Non-pigmented ciliary epithelial cell (primary cell): ENCODE results near the gene CEP112.
A peak's percentile ranks its signal among the peaks of the same experiment; 100 is the strongest.

Experiments
- DNase-seq: peaks from one replicate; pipeline ENCODE4 v3.0.0-alpha.2; 2010; ENCODE audit warnings: low read depth

CEP112 gene

DNA sequence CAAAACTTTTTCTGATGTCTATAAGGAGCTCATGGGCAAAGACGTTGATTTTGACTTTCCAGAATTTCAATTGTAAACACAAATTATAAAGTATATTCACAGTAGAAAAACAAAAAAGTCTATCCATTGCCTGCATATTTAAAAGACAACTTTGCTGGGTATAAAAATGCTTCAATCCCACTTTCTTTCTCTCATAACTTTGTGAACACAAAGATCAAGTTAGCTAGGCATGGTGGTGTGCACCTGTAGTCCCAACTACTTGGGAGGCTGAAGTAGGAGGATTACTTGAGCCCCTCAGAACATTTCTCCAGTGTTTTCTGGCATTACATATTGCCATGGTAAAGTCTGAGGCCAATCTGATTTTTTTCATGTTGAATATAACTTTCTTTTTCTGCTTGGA lies 547.4 kb downstream of the CEP112 start:
- no peak for DNase-seq

DNA sequence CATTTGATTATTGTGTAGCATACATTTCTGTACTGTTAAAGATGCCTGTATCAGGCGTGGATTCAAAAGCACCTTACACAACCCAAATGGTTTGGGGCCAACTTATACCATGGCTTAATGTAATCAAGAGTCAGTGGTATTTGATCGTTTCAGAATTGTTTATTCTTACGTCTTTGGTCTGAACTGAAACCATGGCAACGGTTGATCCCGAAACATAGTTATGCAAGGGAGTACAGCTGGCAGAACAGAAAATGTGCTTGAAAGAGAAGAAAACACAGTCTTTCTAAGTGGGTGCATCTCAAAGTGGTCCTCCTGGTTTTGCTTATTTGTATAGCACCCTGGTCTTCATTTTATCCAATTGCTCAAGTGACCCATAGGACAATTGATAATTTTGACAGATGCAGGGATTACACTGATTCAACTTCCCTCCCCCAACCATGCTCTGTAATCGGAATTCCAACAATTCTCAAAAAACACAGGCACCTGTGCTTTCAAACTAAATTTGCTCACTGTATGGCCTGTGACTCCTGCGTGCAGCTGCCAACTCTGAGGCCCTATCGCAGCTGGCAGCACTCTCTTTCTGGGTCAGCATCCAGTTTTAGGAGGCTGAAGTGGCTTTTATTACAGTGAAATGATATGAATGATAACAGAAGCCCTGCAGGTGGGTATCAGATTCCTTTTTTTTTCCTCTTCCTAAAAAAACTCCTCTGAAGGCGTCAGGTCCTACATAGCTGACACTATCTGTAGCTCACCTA lies 553.5 kb downstream of the CEP112 start:
- no peak for DNase-seq

DNA sequence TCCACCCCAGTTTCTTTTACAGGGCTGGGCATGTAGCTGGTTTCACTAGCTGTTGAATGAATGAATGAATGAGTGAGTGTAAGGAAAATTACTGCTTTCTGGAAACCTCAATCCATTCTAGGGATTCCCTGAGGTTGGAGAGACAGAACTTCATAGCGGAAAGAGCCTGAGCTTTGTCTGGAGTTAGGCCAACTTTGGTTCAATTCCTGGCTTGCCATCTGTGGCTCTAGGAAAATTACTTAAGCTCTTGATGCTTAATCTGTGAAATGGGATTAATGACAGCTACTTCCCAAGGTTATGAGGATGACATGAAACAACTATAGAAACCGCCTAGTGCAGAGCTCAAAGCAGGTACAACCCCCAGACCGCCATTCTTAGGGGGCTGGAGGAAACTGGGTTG lies 554.1 kb downstream of the CEP112 start:
- no peak for DNase-seq

DNA sequence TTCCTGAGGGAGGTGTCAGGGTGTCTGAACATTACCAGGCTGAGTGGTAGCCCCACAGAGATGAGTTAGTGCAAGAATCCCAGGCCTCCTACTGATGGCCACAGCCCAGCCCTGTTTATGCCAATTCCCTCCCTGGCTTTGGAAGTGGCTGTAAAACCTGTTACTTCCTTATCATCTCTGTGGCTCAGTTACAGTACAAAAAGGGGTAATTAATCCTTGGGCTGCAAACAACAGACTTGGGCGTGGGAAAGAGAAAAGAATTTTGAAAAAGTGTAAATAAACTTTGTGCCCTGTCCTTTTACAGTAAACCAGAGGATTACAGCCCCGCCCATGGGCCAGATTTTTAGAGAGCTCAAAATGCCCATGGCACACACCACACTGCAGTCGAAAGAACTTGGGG lies 557.4 kb downstream of the CEP112 start:
- DNase-seq, result no peak

DNA sequence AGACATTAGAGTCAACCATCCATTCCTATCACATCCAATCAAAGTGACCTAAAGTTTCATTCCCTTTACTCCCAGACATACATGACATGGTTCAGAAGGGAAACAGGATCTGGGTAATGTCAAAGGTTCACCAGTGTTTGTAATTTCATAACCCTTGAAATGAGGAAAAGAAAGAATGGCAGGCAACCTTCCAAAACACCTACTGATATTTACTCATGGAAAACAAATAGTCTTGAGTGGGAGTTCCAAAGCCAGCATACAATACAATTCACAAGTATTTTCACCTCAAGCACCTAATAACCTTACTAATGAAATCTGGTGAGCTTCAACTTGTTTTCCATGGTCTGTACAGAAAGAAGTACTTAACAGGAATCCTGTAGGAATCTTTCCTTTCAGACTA lies 557.9 kb downstream of the CEP112 start:
- DNase-seq, result no peak

DNA sequence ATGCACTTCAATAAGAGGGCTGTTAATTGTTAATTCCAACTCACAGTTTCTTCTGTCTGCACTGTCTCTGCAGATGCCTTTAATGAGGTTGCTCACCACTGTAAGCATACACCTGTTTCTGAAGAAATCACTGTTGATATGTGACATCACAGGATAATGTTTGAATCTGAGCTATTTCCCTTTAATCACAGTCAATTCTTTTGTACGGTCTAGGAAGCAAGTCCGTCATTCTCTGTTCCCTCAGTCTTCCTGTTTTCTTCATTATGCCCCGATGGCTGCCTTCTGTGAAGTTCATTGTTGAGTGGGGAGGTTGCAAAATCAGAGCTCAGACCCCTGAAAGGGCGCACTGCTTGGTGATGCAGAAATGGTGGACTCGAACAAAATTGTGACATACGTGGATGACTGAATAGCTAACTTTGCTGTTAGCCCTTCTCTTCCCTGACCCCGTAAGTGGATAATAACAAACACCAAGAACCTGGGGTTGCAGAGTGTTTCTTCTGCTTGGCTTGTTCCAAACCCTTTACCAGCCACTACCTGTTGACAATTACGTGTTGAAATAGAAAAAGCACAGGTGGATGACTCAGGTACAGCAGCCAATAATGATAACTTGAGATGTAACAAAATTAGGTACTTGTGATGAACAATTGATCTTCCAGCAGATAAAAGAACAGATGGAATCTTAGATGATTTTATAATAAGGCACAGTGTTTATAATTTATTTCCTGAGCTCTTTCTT lies 558.6 kb downstream of the CEP112 start:
- DNase-seq, result no peak

DNA sequence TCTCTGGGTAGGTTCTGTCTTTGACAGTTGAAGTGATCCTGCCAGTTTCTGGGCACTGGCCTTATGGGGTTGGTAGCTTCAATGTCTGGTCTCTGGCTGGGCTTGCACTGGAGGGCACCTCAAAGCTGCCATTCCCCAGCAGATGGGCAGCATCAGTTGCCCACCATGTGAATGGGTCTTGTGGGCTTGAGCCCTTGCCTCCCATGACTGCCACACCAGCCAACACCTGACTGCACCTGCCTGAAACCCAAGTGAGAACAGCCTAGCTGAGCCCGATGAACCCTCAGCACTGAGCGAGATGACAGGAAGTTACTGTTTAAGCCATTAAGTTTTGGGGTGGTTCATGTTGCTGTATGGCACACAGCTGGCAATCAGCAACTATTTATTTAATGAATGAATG lies 561.4 kb downstream of the CEP112 start:
- no peak for DNase-seq

DNA sequence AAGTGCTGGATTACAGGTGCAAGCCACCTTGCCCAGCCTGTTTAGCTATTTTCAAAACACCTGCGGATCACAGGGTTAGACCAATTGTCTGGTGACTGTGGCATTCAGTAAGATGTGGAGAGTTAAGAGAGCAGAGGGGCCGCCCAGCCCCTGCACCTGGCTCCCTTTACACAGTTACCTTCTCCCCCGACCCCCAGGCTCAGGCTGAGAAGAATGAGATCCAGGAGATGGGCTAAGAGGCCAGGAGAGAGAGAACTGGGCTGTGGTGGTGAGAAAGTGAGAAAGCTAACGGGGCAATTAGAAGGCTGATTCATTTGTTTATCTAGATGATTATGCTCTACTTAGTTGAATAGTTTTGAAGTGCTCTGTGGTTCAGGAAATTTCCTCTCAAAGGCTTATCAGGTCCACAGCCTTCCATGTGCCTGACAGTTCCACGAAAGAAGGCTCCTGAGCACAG lies 562.7 kb downstream of the CEP112 start:
- no peak for DNase-seq

DNA sequence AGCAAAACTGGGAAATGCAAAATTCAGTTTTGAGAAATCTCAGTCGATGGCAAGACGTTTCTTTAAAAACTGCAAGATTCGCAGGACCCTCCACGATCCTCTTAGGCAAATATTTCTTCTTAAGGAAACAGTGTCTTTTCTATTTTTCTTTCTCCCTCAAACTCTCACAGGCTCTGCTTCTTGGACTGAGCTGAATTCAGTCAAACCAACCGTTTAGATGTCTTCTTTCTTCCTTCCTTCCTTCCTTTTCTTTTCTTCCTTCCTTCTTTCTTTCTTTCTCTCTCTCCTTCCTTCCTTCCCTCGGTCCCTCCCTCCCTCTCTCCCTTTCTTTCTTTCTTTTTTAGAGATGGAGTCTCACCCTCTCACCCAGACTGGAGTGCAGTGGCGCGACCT lies 563.3 kb downstream of the CEP112 start:
- DNase-seq, result no peak

DNA sequence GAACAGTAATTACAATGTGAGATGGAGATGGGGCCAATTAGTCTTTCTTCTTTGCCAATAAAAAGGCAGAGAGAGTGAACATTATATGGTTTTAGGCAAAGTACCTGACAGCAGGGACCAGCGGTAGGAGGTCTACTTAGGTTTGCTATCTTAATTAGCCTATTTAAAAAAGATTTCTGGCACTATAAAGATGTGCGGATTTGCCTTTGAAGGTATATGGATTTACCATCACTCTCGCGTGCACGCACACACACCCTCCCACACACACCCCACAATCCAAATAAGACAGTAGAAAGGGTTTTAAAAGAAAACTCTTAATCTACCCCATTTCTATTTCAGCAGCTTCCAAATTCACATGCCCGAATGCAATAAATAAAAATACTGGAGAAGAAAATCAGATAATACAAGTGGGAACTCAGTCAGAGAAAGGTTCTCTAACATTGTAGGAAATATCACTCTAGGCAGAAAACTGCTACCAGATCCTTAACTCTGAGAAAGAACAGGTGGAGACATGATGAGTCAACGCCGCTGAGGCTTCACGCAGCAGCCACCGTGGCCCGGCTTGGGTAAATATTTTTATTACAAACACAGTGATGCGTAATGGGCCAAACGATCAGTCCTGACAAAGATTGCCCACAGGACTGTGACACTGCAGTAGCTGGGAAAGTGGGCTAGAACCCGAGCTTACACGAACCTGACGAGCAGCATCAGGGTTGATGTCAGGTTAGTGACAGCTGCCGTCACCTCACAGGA lies 563.9 kb downstream of the CEP112 start:
- DNase-seq, result peak; percentile 55

DNA sequence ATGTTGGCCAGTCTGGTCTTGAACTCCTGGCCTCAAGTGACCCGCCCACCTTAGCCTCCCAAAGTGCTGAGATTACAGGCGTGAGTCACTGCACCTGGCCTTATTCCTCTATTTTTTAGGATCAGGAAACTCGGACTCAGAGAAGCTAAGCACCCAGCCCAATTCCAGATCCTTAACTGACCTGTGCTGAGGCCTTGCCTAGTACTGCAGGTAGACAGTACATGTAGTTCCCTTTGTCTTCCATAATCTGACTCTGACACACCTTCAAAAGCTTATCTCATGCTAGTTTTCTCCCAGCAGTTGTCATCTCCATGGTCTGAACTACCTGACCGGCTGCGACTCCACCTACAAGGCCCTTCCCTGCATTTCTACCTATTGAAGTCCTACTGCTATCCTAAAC lies 564.8 kb downstream of the CEP112 start:
- no peak for DNase-seq

DNA sequence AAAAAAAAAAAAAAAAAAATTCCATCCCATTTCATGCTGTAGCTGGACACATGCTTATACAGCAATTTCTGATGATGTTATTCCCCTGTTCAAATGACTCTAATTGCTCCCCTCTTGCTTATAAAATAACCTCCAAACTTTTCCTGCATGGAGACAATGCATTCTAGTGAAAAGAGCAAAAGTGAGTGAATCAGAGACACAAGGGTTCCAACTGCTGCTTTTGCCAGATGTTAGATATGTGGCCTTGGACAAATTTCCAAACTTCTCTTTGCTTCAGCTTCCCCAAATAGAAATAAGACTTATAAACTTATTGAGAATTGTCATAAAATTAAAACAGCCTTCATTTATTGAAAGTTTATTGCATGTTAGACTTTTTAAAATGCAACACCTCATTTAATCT lies 565.5 kb downstream of the CEP112 start:
- DNase-seq, result no peak

DNA sequence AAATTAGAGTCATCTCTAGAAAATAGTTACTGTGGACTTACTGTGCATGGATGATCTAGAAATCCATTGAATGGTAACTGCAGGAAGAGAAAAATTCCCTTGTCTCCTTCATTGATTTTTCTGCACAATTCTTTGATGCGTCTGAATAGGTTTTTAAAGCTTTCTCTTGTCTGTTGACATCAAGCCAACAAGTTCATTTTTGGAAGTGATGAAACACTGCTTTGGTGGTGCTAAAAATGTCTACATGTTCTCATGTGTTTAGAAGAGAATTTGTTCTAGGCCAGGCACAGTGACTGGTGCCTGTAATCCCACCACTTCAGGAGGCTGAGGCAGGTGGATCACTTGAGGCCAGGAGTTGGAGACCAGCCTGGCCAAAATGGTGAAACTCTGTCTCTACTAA lies 573.4 kb downstream of the CEP112 start:
- no peak for DNase-seq

DNA sequence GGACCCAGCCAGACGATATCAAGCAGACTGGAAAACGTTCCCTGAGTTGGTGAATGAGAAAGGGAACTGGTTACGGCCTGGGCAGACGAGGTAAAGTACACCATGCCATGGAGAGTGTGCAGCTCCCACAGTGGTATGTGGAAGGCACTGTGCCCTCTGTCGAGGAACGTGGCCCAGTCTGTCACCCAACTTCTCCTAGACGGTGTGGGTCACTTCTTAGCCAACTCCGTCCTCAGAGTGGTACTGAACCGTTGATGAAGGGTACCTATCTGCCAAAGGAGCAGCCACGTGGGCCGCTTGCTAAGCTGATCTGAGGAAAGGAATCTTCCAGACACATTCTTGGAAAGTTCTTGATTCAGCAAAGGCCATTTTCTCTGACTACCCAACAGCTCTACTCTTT lies 574.4 kb downstream of the CEP112 start:
- no peak for DNase-seq

DNA sequence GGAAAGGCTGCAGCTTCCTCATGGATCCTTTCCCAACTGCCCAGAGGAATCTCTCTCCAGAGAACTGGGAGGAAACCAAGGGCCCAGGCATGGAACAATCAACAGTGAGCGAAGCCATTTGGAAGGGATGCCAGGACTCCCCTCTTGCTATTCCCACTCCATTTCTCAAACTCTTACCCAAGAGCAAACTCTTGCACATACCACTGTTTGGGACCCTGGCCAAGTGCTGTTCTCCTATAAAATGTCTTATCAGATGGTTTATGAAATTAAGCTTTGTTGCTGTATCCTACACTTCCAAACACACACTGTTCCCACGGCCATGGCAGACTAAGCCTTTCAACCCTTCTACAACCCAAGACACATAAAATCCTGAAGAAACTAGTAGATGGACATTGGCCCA lies 582.2 kb downstream of the CEP112 start:
- no peak for DNase-seq

DNA sequence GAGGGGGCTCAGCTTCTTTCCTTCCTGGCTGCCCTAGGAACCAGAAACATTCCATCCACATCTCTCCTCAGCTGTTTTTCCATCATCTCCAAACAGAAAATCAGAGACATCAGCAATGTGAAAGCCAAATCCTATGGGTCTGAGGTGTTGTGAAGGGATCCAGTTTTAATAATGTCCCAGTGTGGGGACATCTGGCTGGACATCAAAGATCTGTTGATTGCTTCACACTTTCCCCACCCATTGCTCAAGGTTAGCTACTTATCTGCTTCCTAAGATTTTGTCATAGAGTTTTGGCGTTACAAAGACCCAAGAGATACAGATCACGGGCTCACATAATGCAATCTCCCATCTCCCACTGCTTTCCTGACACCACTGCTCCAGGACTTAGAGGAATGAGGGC lies 582.6 kb downstream of the CEP112 start:
- no peak for DNase-seq

DNA sequence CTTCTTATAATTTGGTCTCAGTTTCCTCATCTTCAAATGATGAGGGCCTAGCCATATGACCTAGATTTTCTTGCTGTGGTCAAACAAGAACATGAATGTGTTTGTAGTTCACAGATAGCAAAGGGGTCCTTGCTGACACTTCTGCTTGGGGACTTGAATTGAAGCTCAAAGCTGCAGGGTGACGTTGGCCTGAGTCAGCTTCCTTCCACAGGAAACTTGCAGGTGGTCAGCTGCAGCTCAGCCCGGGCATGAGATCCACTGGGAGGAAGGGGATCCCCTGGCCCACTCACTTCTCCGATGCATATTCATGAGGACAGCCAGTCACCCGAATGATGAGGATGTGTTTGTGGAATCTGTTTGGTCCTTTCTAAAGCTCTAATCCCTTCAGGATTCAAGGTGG lies 587.9 kb downstream of the CEP112 start:
- DNase-seq, result no peak

DNA sequence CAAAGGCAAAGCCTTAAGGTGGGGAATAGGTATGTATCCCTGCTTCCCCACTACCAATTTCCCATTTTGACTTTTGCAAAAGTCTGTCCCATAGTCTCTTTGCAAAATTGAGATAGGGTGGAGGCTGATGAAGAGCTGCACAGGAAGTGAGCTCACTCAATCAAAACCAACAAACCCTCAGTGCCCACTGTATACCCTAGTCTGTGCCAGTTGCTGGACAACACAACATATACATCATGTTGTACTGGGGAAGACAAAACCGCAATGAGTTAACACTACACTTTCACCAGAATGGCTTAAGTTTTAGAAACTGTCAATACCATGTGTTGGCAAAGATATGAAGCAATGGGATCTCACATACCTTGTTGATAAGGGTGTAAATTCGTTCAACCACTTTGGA lies 590.1 kb downstream of the CEP112 start:
- DNase-seq, result no peak

DNA sequence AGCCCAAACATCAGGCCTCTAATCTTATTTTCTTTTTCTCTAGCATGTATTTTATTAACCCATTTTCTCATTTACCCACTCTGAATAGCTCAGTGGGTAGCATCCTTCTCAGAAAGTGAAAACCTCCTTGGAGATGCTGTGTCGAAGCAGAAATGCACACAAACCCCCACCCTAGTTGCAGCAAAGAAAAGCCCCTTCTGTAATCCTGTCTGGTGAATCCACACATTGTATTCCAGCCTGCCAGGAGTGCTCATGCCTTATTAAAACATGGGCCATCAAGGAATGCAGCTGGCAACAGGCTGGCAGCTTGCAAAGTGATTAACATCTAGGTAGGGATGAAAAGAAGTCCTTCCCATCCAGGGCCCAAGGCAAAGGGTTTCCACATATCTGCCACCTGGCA lies 590.8 kb downstream of the CEP112 start:
- no peak for DNase-seq

DNA sequence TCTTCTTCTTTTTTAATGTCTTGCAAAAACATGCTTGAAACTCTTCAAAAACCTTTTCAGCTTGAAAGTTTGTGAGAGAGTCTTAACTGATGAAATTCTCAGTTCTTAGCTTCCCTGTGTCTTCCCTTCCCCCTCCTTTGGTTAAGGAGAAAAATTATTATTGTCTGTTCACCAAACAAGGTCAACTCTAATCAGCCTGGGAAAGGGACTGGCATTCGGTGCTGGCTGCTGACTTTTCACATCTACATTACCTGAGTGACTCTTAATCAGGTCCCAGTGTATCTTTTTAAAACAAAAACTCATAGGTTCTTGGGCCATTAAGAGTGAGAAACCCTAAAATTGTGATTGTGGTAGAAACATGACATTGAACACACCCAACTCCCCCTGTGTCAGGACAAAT lies 591.4 kb downstream of the CEP112 start:
- no peak for DNase-seq

DNA sequence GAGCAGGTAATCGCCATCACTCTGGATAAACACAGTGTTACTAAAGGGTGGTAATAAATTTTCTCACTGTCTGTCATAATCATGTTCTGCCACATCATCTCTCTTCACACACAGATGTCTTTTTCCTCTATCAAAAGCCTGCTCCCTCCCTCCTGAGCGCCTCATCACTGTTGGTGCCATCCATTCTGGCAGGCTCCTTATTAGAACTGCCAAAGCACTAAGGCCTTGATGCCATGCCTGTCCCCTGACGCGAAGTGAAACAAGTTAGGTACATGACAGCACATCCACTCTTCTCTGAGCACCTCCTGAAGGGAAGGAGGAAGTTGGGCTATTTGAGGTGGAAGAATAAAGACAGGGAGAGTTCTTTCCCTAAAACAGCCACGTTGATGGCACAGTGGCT lies 592.3 kb downstream of the CEP112 start:
- no peak for DNase-seq

DNA sequence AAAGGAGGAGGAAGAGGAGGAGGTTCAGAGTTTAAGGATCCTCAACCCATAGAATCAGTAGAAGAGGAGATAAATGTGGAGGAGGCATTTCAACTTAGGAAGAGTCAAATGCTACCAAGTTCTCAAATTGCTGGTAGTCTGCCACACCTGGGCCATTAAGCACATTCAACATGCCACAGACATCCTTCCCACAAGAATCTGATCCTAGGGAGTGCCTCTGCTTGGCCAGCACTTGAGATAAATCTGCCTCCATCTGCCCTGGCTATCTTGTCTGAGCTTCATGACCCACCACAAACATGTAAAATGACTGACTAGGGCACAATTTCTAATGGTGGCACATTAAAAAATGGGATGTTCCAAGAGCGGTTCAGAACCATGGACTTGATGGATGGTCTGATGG lies 593.2 kb downstream of the CEP112 start:
- DNase-seq, result no peak

DNA sequence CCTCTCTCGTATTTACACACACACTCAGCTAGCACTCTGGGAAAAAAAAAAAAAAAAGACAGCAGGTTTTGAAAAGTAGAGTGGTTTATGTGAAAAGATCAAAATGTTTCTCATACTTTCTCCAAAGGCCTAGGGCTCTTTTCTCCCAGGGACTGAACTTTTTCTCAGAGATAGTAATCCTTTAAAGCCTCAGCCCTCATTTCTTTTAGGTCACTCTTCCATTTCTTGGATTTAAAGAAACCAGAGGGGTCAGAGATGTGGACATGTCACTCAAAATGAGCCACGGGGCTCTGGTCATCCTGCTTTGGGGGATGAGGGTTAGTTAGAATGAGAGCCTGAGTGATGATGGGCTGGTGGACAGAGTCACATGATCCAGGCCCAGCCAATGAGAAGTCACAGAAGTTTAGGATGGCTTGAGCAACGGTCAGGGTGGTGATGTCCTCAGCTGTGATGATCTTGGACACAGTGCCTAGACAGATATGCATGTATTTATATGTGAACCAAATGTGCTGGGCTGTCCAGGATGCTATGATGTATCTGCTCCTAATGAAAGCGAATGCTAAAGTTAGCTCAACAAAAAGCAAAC lies 596.8 kb downstream of the CEP112 start:
- DNase-seq, result no peak
